Measurements from ENCODE around the gene GRIK3.

DNA sequence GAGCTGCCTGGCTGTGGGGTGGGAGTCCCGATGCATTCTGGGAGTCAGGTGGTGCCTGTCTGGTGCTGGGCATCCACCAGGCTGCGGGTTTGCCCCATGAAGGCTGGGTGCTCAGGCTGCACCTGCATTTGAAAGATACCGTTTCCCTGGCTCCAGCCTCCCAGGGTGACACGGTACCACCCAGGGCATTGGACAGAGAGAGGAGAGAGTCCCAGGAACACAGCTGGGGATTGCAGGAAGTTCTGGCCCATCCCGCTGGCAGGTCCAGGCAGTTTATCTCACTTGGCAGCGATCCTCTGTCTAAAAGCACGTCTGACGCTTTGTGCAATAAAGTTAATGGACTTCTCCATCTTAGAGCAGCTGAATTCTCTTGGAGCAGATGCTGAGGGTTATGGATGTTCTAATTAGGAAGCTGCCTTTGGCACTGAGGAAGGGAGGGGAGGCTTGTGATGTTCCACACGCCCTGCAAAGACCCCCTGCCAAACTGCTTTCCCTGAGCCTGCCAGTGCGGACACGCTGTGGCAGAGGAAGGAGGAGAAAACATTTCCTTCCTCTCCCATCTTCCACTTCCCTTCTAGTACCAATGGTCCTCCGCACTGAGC is 246.9 kb downstream of the GRIK3 start:
- TF ChIP-seq CTCF (conservative IDR thresholded peaks at IDR 0.05) (no peak), ZFX (IDR thresholded peaks at IDR 0.05) (no peak)
